ENCODE data around the gene PLD1. TPM values are rescaled to one million over a fixed set of nuclear protein-coding genes. Genes with fewer than 3 reads are reported as not detected.

PLD1 gene
- total and polyA plus RNA-seq, 4 donors = 4.9 to 31.5 (median 18.6) TPM

DNA sequence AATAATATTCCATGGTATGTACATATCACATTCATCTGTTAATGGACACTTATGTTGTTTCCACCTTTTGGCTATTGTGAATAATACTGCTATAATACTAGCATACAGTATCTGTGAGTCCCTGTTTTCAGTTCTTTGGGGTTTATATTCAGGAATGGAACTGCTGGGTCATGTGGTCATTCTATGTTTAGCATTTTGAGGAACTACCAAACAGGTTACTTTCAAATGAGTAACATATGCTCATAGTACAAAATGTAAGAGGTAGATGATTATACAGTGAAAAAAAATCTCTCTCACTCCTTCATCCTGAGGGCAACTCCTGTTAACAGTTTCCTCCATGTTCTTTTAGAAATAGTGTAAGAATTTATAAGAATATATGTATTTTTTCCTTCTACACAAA is 162.2 kb downstream of the PLD1 start:
- H3K4me1 ChIP-seq (ENCODE audit: control insufficient read depth in 4 of 4, insufficient read depth in 4 of 4, low read length in 3 of 4) = peaks cover 0 to 3% (median 0%) of the 10 kb centered on the region in 4 donors
- DNase-seq (ENCODE audit: low spot score) = no peak
- H3K36me3 ChIP-seq (ENCODE audit: control insufficient read depth in 4 of 4, insufficient read depth in 3 of 4, low read depth in 1 of 4, low read length in 3 of 4) = peaks cover 0 to 20% (median 7%) of the 10 kb centered on the region in 4 donors
- no peaks in the 10 kb centered on the region for H3K27me3 ChIP-seq (ENCODE audit: control insufficient read depth in 4 of 4, insufficient read depth in 4 of 4, low read length in 3 of 4)
- H3K27ac ChIP-seq (ENCODE audit: low read depth in 1 of 2, low read length in 2 of 2) = no peak overlapping the region
- no peak overlapping the region for H3K4me3 ChIP-seq (ENCODE audit: low read depth in 1 of 3, low read length in 3 of 3)
- TF ChIP-seq HNF4G (IDR thresholded peaks at IDR 0.05) (no peak), GABPA (IDR thresholded peaks at IDR 0.05 in 1 of 2, conservative IDR thresholded peaks at IDR 0.05 in 1 of 2) (no peak), RAD21 (IDR thresholded peaks at IDR 0.05) (no peak), SP1 (IDR thresholded peaks at IDR 0.05) (no peak), JUND (IDR thresholded peaks at IDR 0.05) (no peak), FOXA2 (IDR thresholded peaks at IDR 0.05) (no peak), EGR1 (IDR thresholded peaks at IDR 0.05; ENCODE audit: low read depth in 2 of 2) (no peak), NR2F2 (IDR thresholded peaks at IDR 0.05) (no peak), TAF1 (conservative IDR thresholded peaks at IDR 0.05) (no peak), HNF4A (conservative IDR thresholded peaks at IDR 0.05) (no peak), RXRA (IDR thresholded peaks at IDR 0.05) (no peak), REST (IDR thresholded peaks at IDR 0.05) (no peak)
- TF ChIP-seq, protein P1, sequence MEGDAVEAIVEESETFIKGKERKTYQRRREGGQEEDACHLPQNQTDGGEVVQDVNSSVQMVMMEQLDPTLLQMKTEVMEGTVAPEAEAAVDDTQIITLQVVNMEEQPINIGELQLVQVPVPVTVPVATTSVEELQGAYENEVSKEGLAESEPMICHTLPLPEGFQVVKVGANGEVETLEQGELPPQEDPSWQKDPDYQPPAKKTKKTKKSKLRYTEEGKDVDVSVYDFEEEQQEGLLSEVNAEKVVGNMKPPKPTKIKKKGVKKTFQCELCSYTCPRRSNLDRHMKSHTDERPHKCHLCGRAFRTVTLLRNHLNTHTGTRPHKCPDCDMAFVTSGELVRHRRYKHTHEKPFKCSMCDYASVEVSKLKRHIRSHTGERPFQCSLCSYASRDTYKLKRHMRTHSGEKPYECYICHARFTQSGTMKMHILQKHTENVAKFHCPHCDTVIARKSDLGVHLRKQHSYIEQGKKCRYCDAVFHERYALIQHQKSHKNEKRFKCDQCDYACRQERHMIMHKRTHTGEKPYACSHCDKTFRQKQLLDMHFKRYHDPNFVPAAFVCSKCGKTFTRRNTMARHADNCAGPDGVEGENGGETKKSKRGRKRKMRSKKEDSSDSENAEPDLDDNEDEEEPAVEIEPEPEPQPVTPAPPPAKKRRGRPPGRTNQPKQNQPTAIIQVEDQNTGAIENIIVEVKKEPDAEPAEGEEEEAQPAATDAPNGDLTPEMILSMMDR (IDR thresholded peaks at IDR 0.05; ENCODE audit: low read depth, low read length, missing input control) = no peak
- TF ChIP-seq, protein P2, sequence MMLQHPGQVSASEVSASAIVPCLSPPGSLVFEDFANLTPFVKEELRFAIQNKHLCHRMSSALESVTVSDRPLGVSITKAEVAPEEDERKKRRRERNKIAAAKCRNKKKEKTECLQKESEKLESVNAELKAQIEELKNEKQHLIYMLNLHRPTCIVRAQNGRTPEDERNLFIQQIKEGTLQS (IDR thresholded peaks at IDR 0.05) = no peak
- no peak overlapping the region for H3K9ac ChIP-seq (ENCODE audit: low read depth in 1 of 2, low read length in 2 of 2)
- H3K9me3 ChIP-seq (ENCODE audit: control insufficient read depth in 4 of 4, low read length in 3 of 4) = no peaks in the 10 kb centered on the region

DNA sequence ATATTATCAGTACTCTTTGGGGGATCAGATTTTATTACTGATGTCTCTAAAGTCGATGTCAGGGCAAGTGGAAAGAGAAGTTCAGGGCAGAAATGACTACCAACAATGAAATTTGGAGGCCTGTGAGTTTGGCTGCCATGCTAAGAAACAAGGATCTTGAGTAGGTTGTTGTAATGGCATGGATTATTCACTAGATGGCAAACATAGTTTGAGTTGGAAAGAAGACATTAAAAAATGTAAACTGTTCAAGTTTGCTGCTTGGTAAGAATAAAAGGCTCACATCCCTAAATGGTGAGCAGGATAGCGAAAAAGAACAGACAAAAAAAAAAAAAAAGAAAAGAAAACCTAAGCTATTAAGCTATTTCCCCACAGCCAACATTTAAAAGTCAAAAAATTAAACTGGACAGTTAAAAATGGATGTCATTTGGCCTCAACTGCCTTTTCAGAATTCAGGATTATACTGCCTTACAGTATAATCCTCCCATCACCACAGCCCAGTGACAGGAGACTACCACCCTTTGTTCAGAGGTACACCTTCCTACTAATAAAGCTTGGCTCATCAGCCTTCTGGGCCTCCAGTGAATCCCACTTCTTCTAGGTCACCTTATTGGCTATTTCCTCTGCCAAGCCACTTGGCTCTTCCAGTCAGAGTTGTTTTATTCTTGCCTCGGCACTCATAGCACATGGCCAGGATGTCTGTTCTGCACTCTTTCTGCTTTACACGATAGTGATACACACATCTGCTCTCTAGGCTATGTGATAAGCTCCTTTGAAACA is 163.7 kb downstream of the PLD1 start:
- H3K4me1 ChIP-seq (ENCODE audit: control insufficient read depth in 4 of 4, insufficient read depth in 4 of 4, low read length in 3 of 4) = peaks cover 0 to 1% (median 0%) of the 10 kb centered on the region in 4 donors
- no peak for DNase-seq (ENCODE audit: low spot score)
- H3K4me3 ChIP-seq (ENCODE audit: low read depth in 1 of 3, low read length in 3 of 3) = no peak overlapping the region
- H3K27me3 ChIP-seq (ENCODE audit: control insufficient read depth in 4 of 4, insufficient read depth in 4 of 4, low read length in 3 of 4) = no peaks in the 10 kb centered on the region
- WGBS = 66% methylated on average over 4 of the region's 4 CpGs
- peak overlapping the region in 1 of 2 donors; percentile 4 for H3K27ac ChIP-seq (ENCODE audit: low read depth in 1 of 2, low read length in 2 of 2)
- H3K9ac ChIP-seq (ENCODE audit: low read depth in 1 of 2, low read length in 2 of 2) = no peak overlapping the region
- no peaks in the 10 kb centered on the region for H3K9me3 ChIP-seq (ENCODE audit: control insufficient read depth in 4 of 4, low read length in 3 of 4)
- peaks cover 0 to 20% (median 14%) of the 10 kb centered on the region in 4 donors for H3K36me3 ChIP-seq (ENCODE audit: control insufficient read depth in 4 of 4, insufficient read depth in 3 of 4, low read depth in 1 of 4, low read length in 3 of 4)
- TF ChIP-seq REST (IDR thresholded peaks at IDR 0.05) = no peak
- no peak for TF ChIP-seq HNF4A (conservative IDR thresholded peaks at IDR 0.05)
- no peak for TF ChIP-seq FOXA1 (IDR thresholded peaks at IDR 0.05)
- TF ChIP-seq, protein P1 (IDR thresholded peaks at IDR 0.05; ENCODE audit: low read depth, low read length, missing input control) = peak; percentile 69
- TF ChIP-seq RAD21 (IDR thresholded peaks at IDR 0.05) = peak; percentile 85 to 88
